Measurements from ENCODE around the gene RNF20. TPM values are rescaled to one million over a fixed set of nuclear protein-coding genes. Genes with fewer than 3 reads are reported as not detected.
A peak's percentile ranks its signal among the peaks of the same experiment; 100 is the strongest.
"Not testable (repeated sequence)": the region's sequence is repeated elsewhere in the genome, so short reads cannot be mapped to it uniquely, and the experiment has no call there.

The RNF20 gene
- polyA plus RNA-seq, 1 donor from 2014 or later: 43.6 TPM

GRCh38 chr9:101514071-101514470 is 19.6 kb upstream of the RNF20 start:
- no peak overlapping the region for H3K4me3 Mint-ChIP-seq
- peaks cover 2% of the 10 kb centered on the region for H3K36me3 Mint-ChIP-seq
- peaks cover 0 to 3% (median 0%) of the 10 kb centered on the region in 3 donors for H3K4me1 Mint-ChIP-seq
- H3K27me3 Mint-ChIP-seq: peaks cover 10% of the 10 kb centered on the region
- no peak overlapping the region for H3K27ac Mint-ChIP-seq
- H3K9me3 Mint-ChIP-seq: peaks cover 2 to 10% (median 2%) of the 10 kb centered on the region in 3 donors

- Mint-ChIP-seq H3K4me1 (peaks cover 0 to 3% (median 0%) of the 10 kb centered on the region in 3 donors), H3K9me3 (peaks cover 2 to 10% (median 2%) of the 10 kb centered on the region in 3 donors), H3K36me3 (no peaks in the 10 kb centered on the region), H3K27me3 (peaks cover 15% of the 10 kb centered on the region), H3K27ac (no peak overlapping the region), H3K4me3 (no peak overlapping the region)
Measured at GRCh38 chr9:101516655-101517054, 17.0 kb upstream of the RNF20 start.

- H3K4me1 Mint-ChIP-seq, H3K36me3 Mint-ChIP-seq, H3K27ac Mint-ChIP-seq, H3K9me3 Mint-ChIP-seq, H3K4me3 Mint-ChIP-seq: not testable (repeated sequence)
- peaks cover 27% of the 10 kb centered on the region for H3K27me3 Mint-ChIP-seq
Measured at GRCh38 chr9:101518489-101518888, 15.2 kb upstream of the RNF20 start.

GRCh38 chr9:101524371-101524770 is 9.3 kb upstream of the RNF20 start:
- H3K4me3 Mint-ChIP-seq: no peak overlapping the region
- H3K36me3 Mint-ChIP-seq: no peaks in the 10 kb centered on the region
- H3K9me3 Mint-ChIP-seq: no peaks in the 10 kb centered on the region
- H3K27ac Mint-ChIP-seq: no peak overlapping the region
- H3K27me3 Mint-ChIP-seq: peaks cover 35% of the 10 kb centered on the region
- H3K4me1 Mint-ChIP-seq: no peaks in the 10 kb centered on the region

GRCh38 chr9:101527066-101527465 is 6.6 kb upstream of the RNF20 start:
- H3K27me3 Mint-ChIP-seq: peaks cover 24% of the 10 kb centered on the region
- H3K4me1 Mint-ChIP-seq: no peaks in the 10 kb centered on the region
- H3K9me3 Mint-ChIP-seq: no peaks in the 10 kb centered on the region
- no peaks in the 10 kb centered on the region for H3K36me3 Mint-ChIP-seq
- H3K4me3 Mint-ChIP-seq: no peak overlapping the region
- H3K27ac Mint-ChIP-seq: no peak overlapping the region

- H3K36me3 Mint-ChIP-seq: no peaks in the 10 kb centered on the region
- H3K27me3 Mint-ChIP-seq: peaks cover 17% of the 10 kb centered on the region
- H3K4me3 Mint-ChIP-seq: no peak overlapping the region
- no peak overlapping the region for H3K27ac Mint-ChIP-seq
- no peaks in the 10 kb centered on the region for H3K9me3 Mint-ChIP-seq
- H3K4me1 Mint-ChIP-seq: peaks cover 0 to 4% (median 1%) of the 10 kb centered on the region in 3 donors
Measured at GRCh38 chr9:101528015-101528414, 5.6 kb upstream of the RNF20 start.

- Mint-ChIP-seq H3K4me3 (peak overlapping the region in 1 of 4 donors; percentile 37), H3K27ac (no peak overlapping the region), H3K4me1 (peaks cover 8 to 11% (median 10%) of the 10 kb centered on the region in 3 donors), H3K27me3 (no peaks in the 10 kb centered on the region), H3K9me3 (no peaks in the 10 kb centered on the region), H3K36me3 (no peaks in the 10 kb centered on the region)
Measured at GRCh38 chr9:101530076-101530711, 3.5 kb upstream of the RNF20 start.

- H3K9me3 Mint-ChIP-seq: no peaks in the 10 kb centered on the region
- H3K4me3 Mint-ChIP-seq: peak overlapping the region in 1 of 4 donors; percentile 74
- peaks cover 12 to 21% (median 13%) of the 10 kb centered on the region in 3 donors for H3K4me1 Mint-ChIP-seq
- no peak overlapping the region for H3K27ac Mint-ChIP-seq
- H3K36me3 Mint-ChIP-seq: peaks cover 2% of the 10 kb centered on the region
- H3K27me3 Mint-ChIP-seq: no peaks in the 10 kb centered on the region
Measured at GRCh38 chr9:101536351-101536750, 2.7 kb downstream of the RNF20 start.

- peaks cover 12 to 21% (median 13%) of the 10 kb centered on the region in 3 donors for H3K4me1 Mint-ChIP-seq
- no peaks in the 10 kb centered on the region for H3K9me3 Mint-ChIP-seq
- no peak overlapping the region for H3K4me3 Mint-ChIP-seq
- H3K27ac Mint-ChIP-seq: no peak overlapping the region
- no peaks in the 10 kb centered on the region for H3K27me3 Mint-ChIP-seq
- peaks cover 2% of the 10 kb centered on the region for H3K36me3 Mint-ChIP-seq
Measured at GRCh38 chr9:101536938-101537337, 3.3 kb downstream of the RNF20 start.

GRCh38 chr9:101540069-101540468 is 6.4 kb downstream of the RNF20 start:
- peaks cover 2 to 10% (median 5%) of the 10 kb centered on the region in 3 donors for H3K4me1 Mint-ChIP-seq
- no peaks in the 10 kb centered on the region for H3K9me3 Mint-ChIP-seq
- H3K36me3 Mint-ChIP-seq: peaks cover 2% of the 10 kb centered on the region
- H3K27me3 Mint-ChIP-seq: no peaks in the 10 kb centered on the region
- H3K4me3 Mint-ChIP-seq: peak overlapping the region in 1 of 4 donors; percentile 59
- no peak overlapping the region for H3K27ac Mint-ChIP-seq

GRCh38 chr9:101543098-101543735 is 9.6 kb downstream of the RNF20 start:
- Mint-ChIP-seq H3K27me3 (no peaks in the 10 kb centered on the region), H3K27ac (no peak overlapping the region), H3K4me1 (no peaks in the 10 kb centered on the region), H3K36me3 (peaks cover 9% of the 10 kb centered on the region), H3K9me3 (no peaks in the 10 kb centered on the region), H3K4me3 (no peak overlapping the region)

GRCh38 chr9:101549472-101550098 is 15.9 kb downstream of the RNF20 start:
- H3K4me3 Mint-ChIP-seq, H3K27ac Mint-ChIP-seq, H3K4me1 Mint-ChIP-seq, H3K27me3 Mint-ChIP-seq, H3K9me3 Mint-ChIP-seq: not testable (repeated sequence)
- H3K36me3 Mint-ChIP-seq: peaks cover 16% of the 10 kb centered on the region

- peaks cover 0 to 5% (median 3%) of the 10 kb centered on the region in 3 donors for H3K4me1 Mint-ChIP-seq
- H3K9me3 Mint-ChIP-seq: peaks cover 0 to 3% (median 0%) of the 10 kb centered on the region in 3 donors
- no peak overlapping the region for H3K4me3 Mint-ChIP-seq
- no peaks in the 10 kb centered on the region for H3K27me3 Mint-ChIP-seq
- peaks cover 35% of the 10 kb centered on the region for H3K36me3 Mint-ChIP-seq
- H3K27ac Mint-ChIP-seq: no peak overlapping the region
Measured at GRCh38 chr9:101561740-101562139, 28.1 kb downstream of the RNF20 start.

GRCh38 chr9:101562966-101563365 is 29.3 kb downstream of the RNF20 start:
- peaks cover 0 to 5% (median 3%) of the 10 kb centered on the region in 3 donors for H3K4me1 Mint-ChIP-seq
- no peaks in the 10 kb centered on the region for H3K27me3 Mint-ChIP-seq
- H3K9me3 Mint-ChIP-seq: peaks cover 0 to 2% (median 0%) of the 10 kb centered on the region in 3 donors
- H3K4me3 Mint-ChIP-seq: no peak overlapping the region
- H3K36me3 Mint-ChIP-seq: peaks cover 27% of the 10 kb centered on the region
- no peak overlapping the region for H3K27ac Mint-ChIP-seq

GRCh38 chr9:101564252-101564651 is 30.6 kb downstream of the RNF20 start:
- Mint-ChIP-seq H3K27ac (no peak overlapping the region), H3K27me3 (no peaks in the 10 kb centered on the region), H3K9me3 (no peaks in the 10 kb centered on the region), H3K4me1 (peaks cover 0 to 5% (median 3%) of the 10 kb centered on the region in 3 donors), H3K4me3 (no peak overlapping the region), H3K36me3 (peaks cover 20% of the 10 kb centered on the region)
